B cell (primary cell): ENCODE measurements around the gene MTO1.

Source experiments
- EZH2 ChIP-seq: IDR thresholded peaks from 2 replicates; pipeline ENCODE4 v1.6.1; 2012; ENCODE audit warnings: borderline replicate concordance, low read depth, mild to moderate bottlenecking, moderate library complexity, low read length; ENCODE audit not compliant: insufficient read depth, poor library complexity, severe bottlenecking
- TF ChIP-seq, protein P1 (sequence below): fragments of 200-600 bp; IDR thresholded peaks from one replicate; pipeline ENCODE4 v1.8.0; 2022; ENCODE audit warnings: antibody characterized with exemption, mild to moderate bottlenecking

DNA sequence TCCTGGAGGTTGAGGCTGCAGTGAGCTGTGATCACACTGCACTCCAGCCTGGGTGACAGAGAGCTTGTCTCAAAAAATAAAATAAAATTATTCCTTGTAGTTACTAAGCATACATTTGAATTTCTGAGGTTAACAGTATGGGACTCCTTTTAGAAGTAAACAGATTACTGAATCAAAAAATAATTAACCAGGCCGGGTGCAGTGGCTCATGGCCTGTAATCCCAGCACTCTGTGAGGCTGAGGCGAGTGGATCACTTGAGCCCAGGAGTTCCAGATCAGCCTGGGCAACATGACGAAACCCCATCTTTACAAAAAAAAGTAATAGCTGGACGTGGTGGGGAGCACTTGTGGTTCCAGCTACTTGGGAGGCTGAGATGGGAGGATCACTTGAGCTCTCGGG lies 81.4 kb downstream of the MTO1 start:
- TF ChIP-seq, protein P1, sequence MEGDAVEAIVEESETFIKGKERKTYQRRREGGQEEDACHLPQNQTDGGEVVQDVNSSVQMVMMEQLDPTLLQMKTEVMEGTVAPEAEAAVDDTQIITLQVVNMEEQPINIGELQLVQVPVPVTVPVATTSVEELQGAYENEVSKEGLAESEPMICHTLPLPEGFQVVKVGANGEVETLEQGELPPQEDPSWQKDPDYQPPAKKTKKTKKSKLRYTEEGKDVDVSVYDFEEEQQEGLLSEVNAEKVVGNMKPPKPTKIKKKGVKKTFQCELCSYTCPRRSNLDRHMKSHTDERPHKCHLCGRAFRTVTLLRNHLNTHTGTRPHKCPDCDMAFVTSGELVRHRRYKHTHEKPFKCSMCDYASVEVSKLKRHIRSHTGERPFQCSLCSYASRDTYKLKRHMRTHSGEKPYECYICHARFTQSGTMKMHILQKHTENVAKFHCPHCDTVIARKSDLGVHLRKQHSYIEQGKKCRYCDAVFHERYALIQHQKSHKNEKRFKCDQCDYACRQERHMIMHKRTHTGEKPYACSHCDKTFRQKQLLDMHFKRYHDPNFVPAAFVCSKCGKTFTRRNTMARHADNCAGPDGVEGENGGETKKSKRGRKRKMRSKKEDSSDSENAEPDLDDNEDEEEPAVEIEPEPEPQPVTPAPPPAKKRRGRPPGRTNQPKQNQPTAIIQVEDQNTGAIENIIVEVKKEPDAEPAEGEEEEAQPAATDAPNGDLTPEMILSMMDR = no peak
- no peak for TF ChIP-seq EZH2
